Mesenchymal stem cell (in vitro differentiated cells and primary cell): ENCODE measurements around the gene KCTD20.

ENCODE experiments used
- DNase-seq: peaks from one replicate; pipeline ENCODE4 v3.0.0-alpha.2; 2013
- H2AFZ ChIP-seq: one replicate; pipeline ENCODE4 v1.6.1; 2013; ENCODE audit warnings: low read depth, mild to moderate bottlenecking, control low read depth, inconsistent platforms, low read length, moderate library complexity
- H2AK5ac ChIP-seq: 2 replicates; pipeline ENCODE4 v1.6.1; 2013; ENCODE audit warnings: low read length, moderate library complexity, mild to moderate bottlenecking, inconsistent platforms; ENCODE audit not compliant: severe bottlenecking
- H2BK120ac ChIP-seq: one replicate; pipeline ENCODE4 v1.6.1; 2013; ENCODE audit warnings: low read depth, mild to moderate bottlenecking, inconsistent platforms, low read length, moderate library complexity
- H2BK12ac ChIP-seq, 2 experiments: one replicate each; pipeline ENCODE4 v1.6.1; 2013; ENCODE audit warnings: inconsistent platforms in 2 of 2, low read length in 2 of 2, mild to moderate bottlenecking in 2 of 2, moderate library complexity in 2 of 2, control low read depth in 1 of 2
- H2BK15ac ChIP-seq: one replicate; pipeline ENCODE4 v1.6.1; 2013; ENCODE audit warnings: mild to moderate bottlenecking, low read depth, inconsistent platforms; ENCODE audit not compliant: poor library complexity, severe bottlenecking
- H2BK5ac ChIP-seq: 2 replicates; pipeline ENCODE4 v1.6.1; 2013; ENCODE audit warnings: low read depth, mild to moderate bottlenecking, low read length, control low read depth, inconsistent platforms; ENCODE audit not compliant: poor library complexity, severe bottlenecking
- H3K14ac ChIP-seq, 2 experiments: one replicate each; pipeline ENCODE4 v1.6.1; 2013; ENCODE audit warnings: inconsistent platforms in 2 of 2, low read length in 2 of 2, control low read depth in 1 of 2, mild to moderate bottlenecking in 1 of 2, moderate library complexity in 1 of 2
- H3K18ac ChIP-seq, 2 experiments: one replicate each; pipeline ENCODE4 v1.6.1; 2013; ENCODE audit warnings: inconsistent platforms in 2 of 2, low read length in 2 of 2, control low read depth in 1 of 2, low read depth in 1 of 2, mild to moderate bottlenecking in 1 of 2
- H3K23ac ChIP-seq, 2 experiments: one replicate each; pipeline ENCODE4 v1.6.1; 2013; ENCODE audit warnings: inconsistent platforms in 2 of 2, low read length in 2 of 2, mild to moderate bottlenecking in 2 of 2, moderate library complexity in 2 of 2, control low read depth in 1 of 2
- H3K27ac ChIP-seq: 2 replicates; pipeline ENCODE4 v1.5.1; 2013; ENCODE audit warnings: mild to moderate bottlenecking, moderate library complexity, low read length, control low read depth, inconsistent platforms; ENCODE audit not compliant: poor library complexity, severe bottlenecking
- H3K27me3 ChIP-seq, 2 experiments: 2 replicates each; pipeline versions ENCODE4 v1.6.1 to v1.7.0; 2013; ENCODE audit warnings: low read length in 2 of 2, mild to moderate bottlenecking in 2 of 2, moderate library complexity in 2 of 2, control low read depth in 1 of 2, inconsistent platforms in 1 of 2; ENCODE audit not compliant: control insufficient read depth in 1 of 2, insufficient read depth in 1 of 2
- H3K36me3 ChIP-seq, 2 experiments: 2 replicates each; pipeline versions ENCODE4 v1.6.1 to v1.7.0; 2013; ENCODE audit warnings: low read length in 2 of 2, control low read depth in 1 of 2, inconsistent platforms in 1 of 2, low read depth in 1 of 2, mild to moderate bottlenecking in 1 of 2; ENCODE audit not compliant: insufficient read depth in 2 of 2, control insufficient read depth in 1 of 2
- H3K4ac ChIP-seq, 2 experiments: one replicate each; pipeline ENCODE4 v1.6.1; 2013; ENCODE audit warnings: inconsistent platforms in 2 of 2, low read length in 2 of 2, mild to moderate bottlenecking in 2 of 2, moderate library complexity in 2 of 2, control low read depth in 1 of 2, low read depth in 1 of 2
- H3K4me1 ChIP-seq: 2 replicates; pipeline ENCODE4 v1.6.1; 2013; ENCODE audit warnings: low read depth, low read length, control low read depth; ENCODE audit not compliant: control insufficient read depth, insufficient read depth
- H3K4me2 ChIP-seq: 2 replicates; pipeline ENCODE4 v1.6.1; 2013; ENCODE audit warnings: low read length, mild to moderate bottlenecking, inconsistent platforms; ENCODE audit not compliant: poor library complexity, severe bottlenecking
- H3K4me3 ChIP-seq, 2 experiments: 2 replicates each; pipeline versions ENCODE4 v1.5.1 to v1.7.0; 2013; ENCODE audit warnings: low read length in 2 of 2, mild to moderate bottlenecking in 2 of 2, control low read depth in 1 of 2, low read depth in 1 of 2; ENCODE audit not compliant: insufficient read depth in 1 of 2
- H3K79me1 ChIP-seq: replicated peaks from 2 replicates; pipeline ENCODE4 v1.6.1; 2013; ENCODE audit warnings: mild to moderate bottlenecking, control low read depth, low read length, inconsistent platforms; ENCODE audit not compliant: poor library complexity, severe bottlenecking
- H3K9ac ChIP-seq: 2 replicates; pipeline ENCODE4 v1.7.0; 2013; ENCODE audit warnings: mild to moderate bottlenecking, low read length, moderate library complexity
- H3K9me3 ChIP-seq: 2 replicates; pipeline ENCODE4 v1.7.0; 2013; ENCODE audit warnings: mild to moderate bottlenecking, low read length; ENCODE audit not compliant: control insufficient read depth
- H4K8ac ChIP-seq: one replicate; pipeline ENCODE4 v1.6.1; 2013; ENCODE audit warnings: inconsistent platforms, mild to moderate bottlenecking, low read length, moderate library complexity
- H4K91ac ChIP-seq: one replicate; pipeline ENCODE4 v1.6.1; 2013; ENCODE audit warnings: mild to moderate bottlenecking, low read length, inconsistent platforms
- WGBS: methylation state at CpG from one replicate; pipeline ENCODE4 v1.1.7; 2013; ENCODE audit warnings: mixed read lengths; 5-methylcytosine and 5-hydroxymethylcytosine counted together

The KCTD20 gene

GRCh38 chr6:36484736-36485135 lies 41.9 kb downstream of the KCTD20 start:
- H3K4ac ChIP-seq: no peak overlapping the region
- 98% methylated on average over 5 of the region's 5 CpGs for WGBS
- no peak overlapping the region for H4K91ac ChIP-seq
- H3K36me3 ChIP-seq: peaks cover 45 to 85% of the 10 kb centered on the region in 2 experiments
- H2AK5ac ChIP-seq: no peak overlapping the region
- no peak overlapping the region for H3K23ac ChIP-seq
- H3K27me3 ChIP-seq: no peaks in the 10 kb centered on the region
- H2BK15ac ChIP-seq: no peak overlapping the region
- no peak overlapping the region for H3K18ac ChIP-seq
- H2AFZ ChIP-seq: no peak overlapping the region
- no peaks in the 10 kb centered on the region for H3K4me1 ChIP-seq
- H3K79me1 ChIP-seq: peaks cover 18% of the 10 kb centered on the region
- no peak overlapping the region for H3K9ac ChIP-seq
- H2BK5ac ChIP-seq: no peak overlapping the region
- H3K27ac ChIP-seq: no peak overlapping the region
- DNase-seq: no peak
- no peak overlapping the region for H3K14ac ChIP-seq
- no peak overlapping the region for H4K8ac ChIP-seq
- no peak overlapping the region for H2BK12ac ChIP-seq
- no peaks in the 10 kb centered on the region for H3K9me3 ChIP-seq
- H2BK120ac ChIP-seq: no peak overlapping the region
- no peak overlapping the region for H3K4me2 ChIP-seq
- H3K4me3 ChIP-seq: no peak overlapping the region

- Histone ChIP-seq H2AK5ac (no peak overlapping the region), H3K9ac (no peak overlapping the region), H2AFZ (no peak overlapping the region), H3K4ac (no peak overlapping the region), H3K9me3 (no peaks in the 10 kb centered on the region), H3K18ac (no peak overlapping the region), H3K14ac (no peak overlapping the region), H2BK5ac (no peak overlapping the region), H3K36me3 (peaks cover 35 to 69% of the 10 kb centered on the region in 2 experiments), H3K27ac (no peak overlapping the region), H2BK120ac (no peak overlapping the region), H3K4me2 (no peak overlapping the region), H3K79me1 (peaks cover 15% of the 10 kb centered on the region), H3K23ac (no peak overlapping the region), H3K4me3 (no peak overlapping the region), H3K4me1 (peaks cover 2% of the 10 kb centered on the region), H4K91ac (no peak overlapping the region), H4K8ac (no peak overlapping the region), H2BK15ac (no peak overlapping the region), H3K27me3 (no peaks in the 10 kb centered on the region), H2BK12ac (no peak overlapping the region)
- 80% methylated on average over 1 of the region's 1 CpG for WGBS
- peak; percentile 24 for DNase-seq
Measured at GRCh38 chr6:36487698-36488097, 44.9 kb downstream of the KCTD20 start.

DNA sequence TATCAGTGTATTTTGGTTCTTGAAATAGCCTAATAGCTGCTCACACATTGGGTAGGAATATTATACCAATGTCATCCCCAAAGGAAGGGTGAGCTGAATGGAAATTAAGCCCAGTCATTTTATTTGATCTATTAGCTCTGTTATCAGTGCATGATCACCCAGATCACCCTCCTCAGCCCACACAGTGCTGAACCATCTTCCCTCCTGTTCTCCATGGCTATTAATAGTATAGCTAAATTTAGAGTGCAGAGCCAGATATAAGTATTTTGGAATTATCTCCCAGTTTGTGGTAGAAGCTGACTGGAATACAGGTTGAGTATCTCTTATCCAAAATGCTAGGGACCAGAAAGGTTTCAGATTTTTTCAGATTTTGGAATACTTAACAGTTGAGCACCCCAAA lies 45.4 kb downstream of the KCTD20 start:
- H3K9me3 ChIP-seq: no peaks in the 10 kb centered on the region
- no peak overlapping the region for H3K14ac ChIP-seq
- H2AK5ac ChIP-seq: no peak overlapping the region
- H3K4ac ChIP-seq: no peak overlapping the region
- H3K4me1 ChIP-seq: peaks cover 2% of the 10 kb centered on the region
- H3K36me3 ChIP-seq: peaks cover 34 to 72% of the 10 kb centered on the region in 2 experiments
- H3K27me3 ChIP-seq: no peaks in the 10 kb centered on the region
- peaks cover 16% of the 10 kb centered on the region for H3K79me1 ChIP-seq
- H3K4me3 ChIP-seq: no peak overlapping the region
- no peak overlapping the region for H3K4me2 ChIP-seq
- no peak overlapping the region for H2AFZ ChIP-seq
- H3K9ac ChIP-seq: no peak overlapping the region
- DNase-seq: no peak
- no peak overlapping the region for H2BK5ac ChIP-seq
- H2BK15ac ChIP-seq: no peak overlapping the region
- H3K18ac ChIP-seq: no peak overlapping the region
- no peak overlapping the region for H2BK12ac ChIP-seq
- no peak overlapping the region for H3K27ac ChIP-seq
- H4K8ac ChIP-seq: no peak overlapping the region
- no peak overlapping the region for H2BK120ac ChIP-seq
- H3K23ac ChIP-seq: no peak overlapping the region
- no peak overlapping the region for H4K91ac ChIP-seq

DNA sequence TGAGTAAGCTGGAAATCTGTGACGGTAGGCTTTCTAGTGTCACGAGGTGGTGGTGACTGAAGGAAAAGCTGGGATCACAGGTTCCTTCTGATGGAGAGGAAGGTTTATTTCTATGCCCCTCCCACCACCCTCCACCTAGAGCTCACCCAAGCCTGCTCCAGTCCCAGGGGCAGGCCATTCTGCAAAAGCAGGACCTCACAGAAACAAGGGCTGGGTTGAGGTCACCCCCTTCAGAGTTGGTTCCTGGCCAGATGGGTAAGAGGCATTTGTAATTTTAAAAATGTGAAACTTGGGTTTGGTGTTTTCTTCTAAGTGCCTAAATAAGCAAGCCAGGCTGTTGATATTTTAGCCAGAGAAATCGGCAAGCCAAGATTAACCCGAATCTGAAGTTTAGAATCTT lies 46.6 kb downstream of the KCTD20 start:
- H3K4me1 ChIP-seq: peaks cover 4% of the 10 kb centered on the region
- H3K36me3 ChIP-seq: peaks cover 34 to 78% of the 10 kb centered on the region in 2 experiments
- no peak overlapping the region for H3K4me3 ChIP-seq
- no peak overlapping the region for H2AK5ac ChIP-seq
- H3K4ac ChIP-seq: no peak overlapping the region
- no peak overlapping the region for H3K18ac ChIP-seq
- H3K27me3 ChIP-seq: no peaks in the 10 kb centered on the region
- DNase-seq: no peak
- no peak overlapping the region for H4K91ac ChIP-seq
- H3K27ac ChIP-seq: no peak overlapping the region
- H2BK5ac ChIP-seq: no peak overlapping the region
- no peak overlapping the region for H3K14ac ChIP-seq
- H2BK15ac ChIP-seq: no peak overlapping the region
- 97% methylated on average over 2 of the region's 4 CpGs for WGBS
- no peak overlapping the region for H3K4me2 ChIP-seq
- no peak overlapping the region for H2BK12ac ChIP-seq
- H2AFZ ChIP-seq: no peak overlapping the region
- no peak overlapping the region for H2BK120ac ChIP-seq
- peaks cover 23% of the 10 kb centered on the region for H3K79me1 ChIP-seq
- no peaks in the 10 kb centered on the region for H3K9me3 ChIP-seq
- H4K8ac ChIP-seq: no peak overlapping the region
- H3K9ac ChIP-seq: no peak overlapping the region
- H3K23ac ChIP-seq: no peak overlapping the region
